Osteocyte (in vitro differentiated cells): Measurements from ENCODE around the gene IL11. TPM values are rescaled to one million over a fixed set of nuclear protein-coding genes. Genes with fewer than 3 reads are reported as not detected.

Source experiments
- DNase-seq: peaks from one replicate; pipeline ENCODE4 v3.0.0; 2021; ENCODE audit warnings: mixed read lengths; ENCODE audit not compliant: unreplicated experiment; ENCODE audit errors: extremely low spot score
- H3K27ac Mint-ChIP-seq: one replicate; pipeline ENCODE4 v1.8.0; 2021; ENCODE audit warnings: mild to moderate bottlenecking, mixed read lengths; ENCODE audit not compliant: unreplicated experiment
- H3K27me3 Mint-ChIP-seq: one replicate; pipeline ENCODE4 v1.8.0; 2021; ENCODE audit warnings: mixed read lengths; ENCODE audit not compliant: unreplicated experiment
- H3K36me3 Mint-ChIP-seq: one replicate; pipeline ENCODE4 v1.8.0; 2021; ENCODE audit warnings: mixed read lengths; ENCODE audit not compliant: unreplicated experiment
- H3K4me1 Mint-ChIP-seq: one replicate; pipeline ENCODE4 v1.8.0; 2021; ENCODE audit warnings: mixed read lengths; ENCODE audit not compliant: unreplicated experiment
- H3K4me3 Mint-ChIP-seq: one replicate; pipeline ENCODE4 v1.8.0; 2021; ENCODE audit warnings: mild to moderate bottlenecking, moderate library complexity, mixed read lengths; ENCODE audit not compliant: unreplicated experiment
- H3K9me3 Mint-ChIP-seq: one replicate; pipeline ENCODE4 v1.8.0; 2021; ENCODE audit warnings: mixed read lengths; ENCODE audit not compliant: unreplicated experiment
- CTCF ChIP-seq: fragments of 200-600 bp; sonication (generic); IDR thresholded peaks from 2 replicates; pipeline ENCODE4 v1.5.0; 2021; ENCODE audit warnings: antibody characterized with exemption, mild to moderate bottlenecking, moderate library complexity
- total RNA-seq: library from RNA; stranded (reverse); gene quantifications from 2 replicates; pipeline ENCODE4 v1.2.1, GENCODE V29; 2021

IL11 gene
- total RNA-seq, 1 donor from 2014 or later, result 1.0 TPM

DNA sequence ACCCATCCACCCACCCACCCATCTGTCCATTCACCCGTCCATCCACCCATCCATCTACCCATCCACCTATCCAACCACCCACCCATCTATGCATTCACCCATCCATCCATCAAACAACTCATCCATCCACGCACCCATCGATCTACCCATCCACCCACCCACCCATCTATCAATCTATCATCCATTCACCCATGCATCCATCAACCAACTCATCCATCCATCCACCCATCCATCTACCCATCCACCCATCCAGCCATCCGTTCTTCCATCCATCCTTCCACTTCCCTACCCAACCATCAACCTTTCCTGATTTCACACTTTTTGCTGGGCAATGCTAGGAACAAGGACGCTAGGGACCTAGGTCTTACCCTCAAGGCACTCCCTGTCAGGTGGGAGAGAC is 11.8 kb upstream of the IL11 start:
- no peak overlapping the region for H3K4me3 Mint-ChIP-seq
- no peak for DNase-seq
- no peak overlapping the region for H3K27ac Mint-ChIP-seq
- H3K27me3 Mint-ChIP-seq, result no peaks in the 10 kb centered on the region
- H3K9me3 Mint-ChIP-seq, result no peaks in the 10 kb centered on the region
- peaks cover 21% of the 10 kb centered on the region for H3K4me1 Mint-ChIP-seq
- H3K36me3 Mint-ChIP-seq, result peaks cover 6% of the 10 kb centered on the region
- TF ChIP-seq CTCF, result no peak

- peaks cover 14% of the 10 kb centered on the region for H3K4me1 Mint-ChIP-seq
- no peaks in the 10 kb centered on the region for H3K9me3 Mint-ChIP-seq
- no peak overlapping the region for H3K4me3 Mint-ChIP-seq
- no peaks in the 10 kb centered on the region for H3K27me3 Mint-ChIP-seq
- no peaks in the 10 kb centered on the region for H3K36me3 Mint-ChIP-seq
- TF ChIP-seq CTCF, result no peak
- no peak overlapping the region for H3K27ac Mint-ChIP-seq
- no peak for DNase-seq
These were observed 8.9 kb upstream of the IL11 start for GRCh38 chr19:55379174-55379573.

- Mint-ChIP-seq H3K4me3 (no peak overlapping the region), H3K27me3 (no peaks in the 10 kb centered on the region)
These were observed 7.3 kb upstream of the IL11 start for GRCh38 chr19:55377356-55378131.

GRCh38 chr19:55376241-55376933 is 6.1 kb upstream of the IL11 start, which contains the start of gene TMEM190:
Gene TMEM190 (plus strand): TSS chr19:55376826. CDS start chr19:55376854, 28 bp downstream.
- Mint-ChIP-seq H3K4me1 (peaks cover 27% of the 10 kb centered on the region), H3K36me3 (no peaks in the 10 kb centered on the region), H3K27ac (no peak within 1 kb of the TSS), H3K4me3 (no peak within 1 kb of the TSS), H3K9me3 (no peaks in the 10 kb centered on the region), H3K27me3 (no peaks in the 10 kb centered on the region)
- no peak for TF ChIP-seq CTCF
- DNase-seq, result no peak

More at GRCh38 chr19:55377356-55378131, 7.3 kb upstream of the IL11 start:
- H3K27ac Mint-ChIP-seq, result no peak overlapping the region
- peaks cover 20% of the 10 kb centered on the region for H3K4me1 Mint-ChIP-seq
- DNase-seq, result no peak
- TF ChIP-seq CTCF, result no peak
- no peaks in the 10 kb centered on the region for H3K36me3 Mint-ChIP-seq
- H3K9me3 Mint-ChIP-seq, result no peaks in the 10 kb centered on the region
